A673 (cell line): ENCODE measurements around the gene BRI3. TPM values are rescaled to one million over a fixed set of nuclear protein-coding genes. Genes with fewer than 3 reads are reported as not detected.

Experiments
- BruUV-seq: library from RNA; stranded (reverse); fragments of 400-500 nt; replicated peaks from 2 replicates; lab custom pipeline; 2021; lab: Mats Ljungman, UMichigan
- CTCF ChIA-PET: fragments of 300-600 bp; sonication (Branson Sonifier 250); formaldehyde crosslinking; loops from one replicate; lab custom pipeline; 2022; ENCODE audit warnings: antibody characterized with exemption; lab: Charles Lee
- POLR2A ChIA-PET: fragments of 300-600 bp; sonication (Branson Sonifier 250); formaldehyde crosslinking; loops from one replicate; lab custom pipeline; 2022; ENCODE audit warnings: antibody characterized with exemption; ENCODE audit not compliant: low non-redundant PET; lab: Charles Lee
- DNase-seq: peaks from one replicate; pipeline ENCODE4 v3.0.0-alpha.2; 2015; ENCODE audit warnings: low spot score
- H3K27ac ChIP-seq: fragments of 200-600 bp; sonication (generic); 2 replicates; pipeline ENCODE4 v1.5.1; 2016; ENCODE audit warnings: mixed run types, low read depth, mild to moderate bottlenecking, mixed read lengths, antibody characterized with exemption, low read length; ENCODE audit not compliant: poor library complexity, severe bottlenecking
- H3K27me3 ChIP-seq: fragments of 200-600 bp; sonication (generic); replicated peaks from 2 replicates; pipeline ENCODE4 v1.6.1; 2017; ENCODE audit warnings: mixed run types, low read depth, mild to moderate bottlenecking, mixed read lengths, antibody characterized with exemption, low read length; ENCODE audit not compliant: insufficient read depth, poor library complexity
- H3K36me3 ChIP-seq: fragments of 200-600 bp; sonication (generic); 2 replicates; pipeline ENCODE4 v1.6.1; 2016; ENCODE audit warnings: mixed run types, mild to moderate bottlenecking, mixed read lengths, antibody characterized with exemption, low read length; ENCODE audit not compliant: insufficient read depth, poor library complexity, severe bottlenecking
- H3K4me1 ChIP-seq: fragments of 200-600 bp; sonication (generic); 2 replicates; pipeline ENCODE4 v1.6.1; 2017; ENCODE audit warnings: mixed run types, mild to moderate bottlenecking, mixed read lengths, antibody characterized with exemption, low read length; ENCODE audit not compliant: insufficient read depth, poor library complexity, severe bottlenecking
- H3K4me3 ChIP-seq: fragments of 200-600 bp; sonication (generic); 2 replicates; pipeline ENCODE4 v1.5.1; 2016; ENCODE audit warnings: low read depth, mixed run types, mild to moderate bottlenecking, mixed read lengths, low read length; ENCODE audit not compliant: poor library complexity, severe bottlenecking
- H3K9me3 ChIP-seq: fragments of 200-600 bp; sonication (generic); 2 replicates; pipeline ENCODE4 v1.6.1; 2016; ENCODE audit warnings: mixed run types, low read depth, mild to moderate bottlenecking, mixed read lengths, antibody characterized with exemption, low read length; ENCODE audit not compliant: poor library complexity, severe bottlenecking
- CTCF ChIP-seq: fragments of 300-800, 200-600 bp; sonication (generic); conservative IDR thresholded peaks from 2 replicates; pipeline ENCODE4 v1.5.1; 2017; ENCODE audit warnings: low read depth, mild to moderate bottlenecking, antibody characterized with exemption, low read length, moderate library complexity, mixed read lengths
- EZH2 ChIP-seq: fragments of 200-600 bp; sonication (generic); IDR thresholded peaks from 2 replicates; pipeline ENCODE4 v1.6.1; 2017; ENCODE audit warnings: borderline replicate concordance, low read depth, mild to moderate bottlenecking, mixed read lengths, antibody characterized with exemption, low read length; ENCODE audit not compliant: poor library complexity, severe bottlenecking
- intact Hi-C: fragments of 100-400 bp; cut with micrococcal nuclease; formaldehyde crosslinking; loops from one replicate; pipeline ENCODE4 v1.10.0; 2022; ENCODE audit not compliant: unreplicated experiment
- total RNA-seq: library from RNA; stranded (reverse); gene quantifications from 2 replicates; pipeline ENCODE4 v1.2.3, GENCODE V29; 2021

Gene BRI3
- total RNA-seq, 1 experiment from 2014 or later, result 85.8 TPM

GRCh38 chr7:98236355-98237185, 44.9 kb upstream of the BRI3 start:
- ChIA-PET POLR2A (no interaction called here), CTCF (no interaction called here)
- BruUV-seq, result no TSS peak
- TF ChIP-seq CTCF (no peak), EZH2 (no peak)
- DNase-seq, result no peak
- H3K4me1 ChIP-seq, result no peaks in the 10 kb centered on the region
- intact Hi-C loops, result no loop called here
- H3K36me3 ChIP-seq, result no peaks in the 10 kb centered on the region
- H3K27me3 ChIP-seq, result no peaks in the 10 kb centered on the region
- H3K9me3 ChIP-seq, result no peaks in the 10 kb centered on the region
- no peak overlapping the region for H3K27ac ChIP-seq
- H3K4me3 ChIP-seq, result no peak overlapping the region

- CTCF ChIA-PET, result no interaction called here
- DNase-seq, result no peak
- intact Hi-C loops, result no loop called here
- Histone ChIP-seq H3K27me3 (no peaks in the 10 kb centered on the region), H3K9me3 (no peaks in the 10 kb centered on the region), H3K4me3 (no peak overlapping the region), H3K36me3 (no peaks in the 10 kb centered on the region), H3K4me1 (no peaks in the 10 kb centered on the region), H3K27ac (no peak overlapping the region)
- BruUV-seq, result no TSS peak
- POLR2A ChIA-PET, result no interaction called here
- TF ChIP-seq EZH2, result no peak
Observed at GRCh38 chr7:98238076-98238475, 43.4 kb upstream of the BRI3 start.

- CTCF ChIA-PET, result no interaction called here
- no peak for DNase-seq
Observed at GRCh38 chr7:98238976-98239375, 42.5 kb upstream of the BRI3 start.

More at GRCh38 chr7:98238976-98239375, 42.5 kb upstream of the BRI3 start:
- BruUV-seq, result no TSS peak
- POLR2A ChIA-PET, result no interaction called here
- no peak overlapping the region for H3K4me3 ChIP-seq
- H3K27me3 ChIP-seq, result no peaks in the 10 kb centered on the region
- intact Hi-C loops, result no loop called here
- no peaks in the 10 kb centered on the region for H3K4me1 ChIP-seq
- TF ChIP-seq CTCF (no peak), EZH2 (no peak)
- no peak overlapping the region for H3K27ac ChIP-seq
- H3K9me3 ChIP-seq, result no peaks in the 10 kb centered on the region
- no peaks in the 10 kb centered on the region for H3K36me3 ChIP-seq
